GM12801 (cell line): ENCODE measurements around the gene MAP4.
A peak's percentile ranks its signal among the peaks of the same experiment; 100 is the strongest.

Source experiments
- TF ChIP-seq, protein P1 (sequence below): IDR thresholded peaks from one replicate; pipeline ENCODE4 v1.5.1; 2011; ENCODE audit warnings: control low read depth; ENCODE audit not compliant: insufficient read length; ENCODE audit errors: extremely low read depth

The MAP4 gene

DNA sequence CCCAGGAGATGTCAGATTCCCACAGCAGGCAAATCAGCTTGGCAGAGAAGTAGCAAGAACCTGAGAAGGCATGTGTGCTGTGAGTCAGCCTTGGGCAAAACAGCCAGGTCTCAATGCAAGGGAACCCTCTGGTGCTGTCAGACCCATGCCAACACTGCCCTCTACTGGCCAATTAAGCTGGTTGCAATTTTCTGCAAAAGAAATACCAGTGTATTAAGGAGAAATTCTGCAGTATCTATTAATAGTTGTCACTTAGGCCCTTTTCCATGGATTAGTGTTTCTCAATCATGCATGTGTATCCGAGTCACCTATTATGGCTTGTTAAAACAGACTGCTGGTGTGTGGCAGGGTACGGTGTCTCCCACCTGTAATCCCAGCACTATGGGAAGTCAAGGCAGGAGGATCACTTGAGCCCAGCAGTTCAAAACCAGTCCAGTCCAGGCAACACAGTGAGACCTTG, 26.2 kb downstream of the MAP4 start:
- TF ChIP-seq, protein P1, sequence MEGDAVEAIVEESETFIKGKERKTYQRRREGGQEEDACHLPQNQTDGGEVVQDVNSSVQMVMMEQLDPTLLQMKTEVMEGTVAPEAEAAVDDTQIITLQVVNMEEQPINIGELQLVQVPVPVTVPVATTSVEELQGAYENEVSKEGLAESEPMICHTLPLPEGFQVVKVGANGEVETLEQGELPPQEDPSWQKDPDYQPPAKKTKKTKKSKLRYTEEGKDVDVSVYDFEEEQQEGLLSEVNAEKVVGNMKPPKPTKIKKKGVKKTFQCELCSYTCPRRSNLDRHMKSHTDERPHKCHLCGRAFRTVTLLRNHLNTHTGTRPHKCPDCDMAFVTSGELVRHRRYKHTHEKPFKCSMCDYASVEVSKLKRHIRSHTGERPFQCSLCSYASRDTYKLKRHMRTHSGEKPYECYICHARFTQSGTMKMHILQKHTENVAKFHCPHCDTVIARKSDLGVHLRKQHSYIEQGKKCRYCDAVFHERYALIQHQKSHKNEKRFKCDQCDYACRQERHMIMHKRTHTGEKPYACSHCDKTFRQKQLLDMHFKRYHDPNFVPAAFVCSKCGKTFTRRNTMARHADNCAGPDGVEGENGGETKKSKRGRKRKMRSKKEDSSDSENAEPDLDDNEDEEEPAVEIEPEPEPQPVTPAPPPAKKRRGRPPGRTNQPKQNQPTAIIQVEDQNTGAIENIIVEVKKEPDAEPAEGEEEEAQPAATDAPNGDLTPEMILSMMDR: peak; percentile 62

DNA sequence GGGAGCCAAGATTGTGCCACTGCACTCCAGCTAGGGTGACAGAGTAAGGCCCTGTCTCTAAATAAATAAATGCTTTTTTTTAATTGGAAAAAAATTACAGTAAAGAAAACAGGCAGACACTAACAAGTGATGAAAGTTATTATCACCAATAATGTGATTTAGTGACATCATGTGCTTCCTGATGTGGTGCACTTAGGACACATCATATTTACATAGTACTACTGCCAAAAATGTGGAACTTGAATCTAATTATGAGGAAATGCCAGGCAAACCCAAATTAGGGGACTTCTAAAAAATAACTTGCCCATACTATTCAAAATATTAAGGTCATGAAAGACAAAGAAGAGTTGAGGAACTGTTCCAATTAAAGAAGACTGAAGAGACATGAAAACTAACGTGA, 30.8 kb downstream of the MAP4 start:
- TF ChIP-seq, protein P1: no peak

DNA sequence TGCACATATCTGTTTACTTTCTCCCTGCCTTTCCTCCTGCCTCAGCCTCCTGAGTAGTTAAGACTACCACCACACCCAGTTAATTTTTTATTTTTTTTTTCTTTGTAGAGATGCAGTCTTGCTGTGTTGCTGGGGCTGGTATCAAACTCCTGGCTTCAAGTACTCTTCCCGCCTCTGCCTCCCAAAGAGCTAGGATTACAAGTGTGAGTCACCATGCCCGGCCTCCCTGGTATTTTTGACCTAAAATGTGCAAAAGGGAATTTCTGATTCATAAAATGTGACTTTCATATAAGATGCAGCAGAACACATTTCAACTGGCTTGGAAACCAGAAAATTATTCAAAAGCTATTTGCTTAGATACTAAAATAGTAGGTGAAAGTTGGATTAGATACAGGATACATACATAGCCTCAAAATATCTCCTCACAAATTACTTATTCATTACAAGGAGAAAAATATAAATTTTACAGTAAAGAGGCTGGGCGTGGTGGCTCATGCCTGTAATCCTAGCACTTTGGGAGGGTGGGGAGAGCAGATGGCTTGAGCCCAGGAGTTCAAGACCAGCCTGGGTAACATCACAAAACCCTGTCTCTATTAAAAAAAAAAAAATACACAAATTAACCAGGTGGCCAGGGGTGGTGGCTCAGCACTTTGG, 32.0 kb downstream of the MAP4 start:
- TF ChIP-seq, protein P1: no peak

DNA sequence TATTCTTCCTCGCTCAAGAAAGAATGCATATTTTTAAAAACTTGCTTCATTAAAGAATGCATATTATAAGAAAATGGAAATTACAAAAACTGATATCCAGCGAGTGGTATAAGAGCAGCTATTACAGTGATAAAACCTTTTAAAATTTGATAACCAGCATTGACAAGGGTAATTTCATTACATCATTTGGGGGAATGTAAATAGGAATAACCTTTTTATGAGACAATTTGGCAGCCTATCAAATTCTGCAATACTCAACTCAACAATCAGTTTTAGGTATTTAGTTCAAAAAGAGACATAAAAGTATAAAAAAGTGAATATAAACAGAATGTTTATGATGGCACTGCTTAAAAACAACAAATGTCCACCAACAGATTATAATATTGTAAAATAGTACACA, 35.4 kb downstream of the MAP4 start:
- TF ChIP-seq, protein P1: no peak

DNA sequence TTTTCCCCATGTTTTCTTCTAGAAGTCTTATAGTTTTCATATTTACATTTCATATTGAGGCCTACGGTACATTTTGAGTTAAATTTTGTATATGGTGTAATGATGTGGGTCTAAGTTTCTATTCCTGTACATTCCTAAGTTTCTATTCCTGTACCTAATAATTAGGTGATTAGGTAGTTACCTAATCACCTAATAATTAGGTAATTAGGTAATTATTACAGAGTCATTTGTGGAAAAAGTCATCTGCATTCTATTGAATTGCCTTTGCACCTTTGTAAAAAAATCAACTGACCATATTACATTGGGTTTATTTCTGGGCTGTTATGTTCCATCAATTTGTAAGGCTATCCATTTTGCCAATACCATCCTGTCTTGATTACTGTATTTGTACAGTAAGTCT, 37.1 kb downstream of the MAP4 start:
- TF ChIP-seq, protein P1: no peak

DNA sequence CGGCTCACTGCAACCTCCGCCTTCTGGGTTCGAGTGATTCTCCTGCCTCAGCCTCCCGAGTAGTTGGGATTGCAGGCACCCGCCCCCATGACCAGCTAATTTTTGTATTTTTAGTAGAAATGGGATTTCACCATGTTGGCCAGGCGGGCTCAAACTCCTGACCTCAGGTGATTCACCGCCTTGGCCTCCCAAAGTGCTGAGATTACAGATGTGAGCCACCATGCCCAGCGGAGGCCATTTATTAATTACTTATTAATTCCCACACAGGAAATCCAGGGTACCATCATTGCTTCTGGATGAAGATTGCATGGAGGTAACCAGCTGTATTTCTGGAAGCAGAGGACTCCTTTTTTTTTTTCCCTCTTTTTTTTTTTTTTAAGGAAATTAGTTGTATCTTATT, 37.8 kb downstream of the MAP4 start:
- TF ChIP-seq, protein P1: no peak

DNA sequence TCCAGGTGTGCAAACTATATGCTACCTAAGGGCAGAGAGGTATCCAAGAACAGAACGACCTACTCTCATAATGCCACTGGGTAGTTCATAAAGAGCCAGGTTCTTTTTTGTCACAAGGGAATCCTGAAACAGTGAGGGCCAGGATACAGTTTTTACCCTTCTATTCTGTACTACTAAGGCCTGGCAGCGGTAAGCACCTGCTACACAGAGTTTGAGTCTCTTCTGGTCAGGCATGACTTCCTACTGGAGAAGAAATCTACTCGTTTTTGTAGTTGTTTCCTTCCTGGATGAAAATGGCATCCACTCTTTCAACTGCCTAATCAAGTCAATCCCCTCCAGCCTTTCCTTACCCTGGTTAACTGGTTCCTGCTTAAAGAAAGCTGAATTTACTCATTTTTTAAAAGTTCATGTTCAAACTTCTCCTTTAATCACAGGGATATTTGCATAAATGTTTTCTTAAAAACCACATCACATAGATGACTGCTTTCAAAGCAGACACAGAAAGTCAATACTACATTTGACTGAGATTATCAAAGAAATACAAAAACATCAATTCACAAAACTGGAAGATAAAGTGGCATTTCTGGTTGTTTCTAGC, 40.0 kb downstream of the MAP4 start:
- TF ChIP-seq, protein P1: no peak
